SKM-1 treated with dmso at 0.1 percent for 144 hours (cell line): Measurements from ENCODE around the gene GM2A.
"Not testable (repeated sequence)": the region's sequence is repeated elsewhere in the genome, so short reads cannot be mapped to it uniquely, and the experiment has no call there.

Experiments
- DNase-seq: peaks from one replicate; lab custom pipeline; 2025; ENCODE audit not compliant: unreplicated experiment; lab: John Stamatoyannopoulos, UW

GM2A gene

GRCh38 chr5:151284392-151284967 is 31.5 kb downstream of the GM2A start:
- peak; percentile 37 for DNase-seq

- no peak for DNase-seq
Measured at GRCh38 chr5:151285683-151286082, 32.7 kb downstream of the GM2A start.

GRCh38 chr5:151286246-151286645 is 33.3 kb downstream of the GM2A start:
- DNase-seq = no peak

- DNase-seq = no peak
Measured at GRCh38 chr5:151288180-151288579, 35.2 kb downstream of the GM2A start.

GRCh38 chr5:151293624-151294023 is 40.6 kb downstream of the GM2A start:
- DNase-seq = no peak

- DNase-seq = peak; percentile 43
Measured at GRCh38 chr5:151295138-151295537, 42.2 kb downstream of the GM2A start.

- DNase-seq = peak; percentile 78
Measured at GRCh38 chr5:151295791-151296477, 42.9 kb downstream of the GM2A start.

GRCh38 chr5:151296478-151296830 is 43.5 kb downstream of the GM2A start:
- DNase-seq = no peak

- no peak for DNase-seq
Measured at GRCh38 chr5:151296974-151297373, 44.0 kb downstream of the GM2A start.

GRCh38 chr5:151298063-151298855 is 45.3 kb downstream of the GM2A start:
- DNase-seq = peak; percentile 49

- no peak for DNase-seq
Measured at GRCh38 chr5:151303666-151304065, 50.7 kb downstream of the GM2A start, which contains the start of gene SLC36A3. Gene SLC36A3, minus strand, starts transcription at chr5:151303766. Its CDS starts 412 bp downstream, at chr5:151303354.

- not testable (repeated sequence) for DNase-seq
Measured at GRCh38 chr5:151309266-151309665, 56.3 kb downstream of the GM2A start.

GRCh38 chr5:151309821-151310220 is 56.8 kb downstream of the GM2A start:
- not testable (repeated sequence) for DNase-seq

GRCh38 chr5:151310932-151311331 is 57.9 kb downstream of the GM2A start:
- no peak for DNase-seq

- no peak for DNase-seq
Measured at GRCh38 chr5:151312756-151313324, 59.9 kb downstream of the GM2A start.

- DNase-seq = no peak
Measured at GRCh38 chr5:151313357-151313756, 60.4 kb downstream of the GM2A start.

- peak; percentile 41 for DNase-seq
Measured at GRCh38 chr5:151315998-151316597, 63.1 kb downstream of the GM2A start.

GRCh38 chr5:151317871-151318270 is 64.9 kb downstream of the GM2A start:
- DNase-seq = no peak

GRCh38 chr5:151318850-151319732 is 66.1 kb downstream of the GM2A start:
- DNase-seq = no peak
